ENCODE measurements around the gene TMEM51. TPM values are rescaled to one million over a fixed set of nuclear protein-coding genes. Genes with fewer than 3 reads are reported as not detected.

Gene TMEM51
- total RNA-seq, 1 experiment from 2014 or later, result 19.2 TPM

DNA sequence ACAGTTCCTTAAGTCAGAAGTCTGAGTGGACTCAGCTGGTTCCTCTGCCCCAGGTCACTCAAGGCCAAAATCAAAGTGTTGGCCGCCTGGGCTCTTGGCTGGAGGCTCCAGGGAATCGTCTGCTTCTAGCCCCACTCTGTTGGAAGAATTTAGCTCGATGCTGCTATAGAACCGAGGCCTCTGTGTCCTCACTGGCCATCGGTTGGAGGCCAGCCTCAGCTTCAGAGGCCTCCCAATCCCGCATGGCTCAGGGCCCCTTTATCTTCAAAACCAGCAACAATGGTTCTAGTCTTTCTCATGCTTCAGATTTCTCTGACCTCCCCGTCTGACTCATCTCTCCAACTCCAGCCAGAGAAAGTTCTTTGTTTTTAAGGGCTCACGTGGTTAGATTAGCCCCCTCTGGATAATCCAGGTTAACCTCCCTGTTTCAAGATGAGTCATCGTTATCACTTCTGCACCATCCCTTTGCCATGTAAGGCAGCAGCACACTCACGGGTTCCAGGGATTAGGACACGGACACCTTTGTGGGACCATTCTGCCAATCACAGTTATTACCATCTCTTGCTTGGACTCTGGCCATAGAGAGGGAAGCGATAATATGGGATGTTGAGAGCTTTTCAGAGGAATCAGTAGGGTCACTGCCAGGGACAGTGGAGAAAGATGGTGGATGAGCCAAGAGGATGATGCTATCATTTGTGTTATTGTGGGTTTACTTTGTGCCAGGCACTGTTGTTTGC lies 107.0 kb downstream of the TMEM51 start:
- no peak overlapping the region for H3K27ac ChIP-seq
- DNase-seq (ENCODE audit: low read depth in 1 of 2, low spot score in 2 of 2), result peak in 1 of 2 experiments; percentile 43
- H3K27me3 ChIP-seq (replicated peaks), result no peaks in the 10 kb centered on the region
- no peaks in the 10 kb centered on the region for H3K36me3 ChIP-seq
- H3K4me3 ChIP-seq, result no peak overlapping the region
- peaks cover 20% of the 10 kb centered on the region for H3K4me1 ChIP-seq (replicated peaks)
- H3K9me3 ChIP-seq (replicated peaks), result no peaks in the 10 kb centered on the region; the same call in none of the 2 replicates

DNA sequence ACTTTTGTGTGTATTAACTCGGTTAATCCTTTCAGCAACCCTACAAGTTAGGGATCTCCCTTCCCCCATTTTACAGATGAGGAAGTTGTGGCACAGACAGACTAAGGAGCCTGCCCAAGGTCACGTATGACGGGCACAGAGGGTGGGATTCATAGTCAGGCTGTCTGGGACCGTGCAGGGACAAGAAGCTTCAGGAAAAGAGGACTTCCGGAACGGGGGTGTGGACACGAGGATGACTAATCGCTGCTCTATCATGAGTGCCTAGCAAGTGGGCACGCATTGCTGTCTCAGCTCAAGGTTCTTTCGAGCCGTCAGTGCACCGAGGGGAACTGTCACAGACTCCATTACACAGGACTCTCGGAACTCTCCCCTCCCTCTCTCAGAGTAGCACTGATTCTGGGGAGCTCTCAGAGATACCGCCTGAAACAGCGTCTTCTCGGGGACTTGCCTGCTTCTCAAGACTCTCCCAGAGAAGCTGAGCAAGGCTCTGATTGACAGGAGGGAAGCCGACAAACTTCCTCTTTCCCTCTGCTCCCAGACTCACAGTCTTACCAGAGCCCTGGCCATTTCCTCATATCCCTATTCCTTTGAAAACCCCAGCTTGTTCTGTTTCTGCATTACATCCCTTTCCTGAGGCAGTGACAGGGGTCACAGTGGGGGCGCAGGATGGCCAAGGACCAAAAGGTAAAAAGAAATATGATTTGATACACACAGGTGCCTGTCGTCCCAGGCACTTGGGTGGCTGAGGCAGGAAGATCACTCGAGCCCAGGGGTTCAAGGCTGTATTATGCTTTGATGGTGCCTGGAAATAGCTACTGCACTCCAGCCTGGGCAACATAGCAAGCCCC lies 107.8 kb downstream of the TMEM51 start:
- no peak for DNase-seq (ENCODE audit: low read depth in 1 of 2, low spot score in 2 of 2)
- Histone ChIP-seq H3K4me1 (replicated peaks) (peaks cover 20% of the 10 kb centered on the region), H3K27ac (no peak overlapping the region), H3K9me3 (replicated peaks) (no peaks in the 10 kb centered on the region; the same call in none of the 2 replicates), H3K36me3 (no peaks in the 10 kb centered on the region), H3K4me3 (no peak overlapping the region), H3K27me3 (replicated peaks) (no peaks in the 10 kb centered on the region)

DNA sequence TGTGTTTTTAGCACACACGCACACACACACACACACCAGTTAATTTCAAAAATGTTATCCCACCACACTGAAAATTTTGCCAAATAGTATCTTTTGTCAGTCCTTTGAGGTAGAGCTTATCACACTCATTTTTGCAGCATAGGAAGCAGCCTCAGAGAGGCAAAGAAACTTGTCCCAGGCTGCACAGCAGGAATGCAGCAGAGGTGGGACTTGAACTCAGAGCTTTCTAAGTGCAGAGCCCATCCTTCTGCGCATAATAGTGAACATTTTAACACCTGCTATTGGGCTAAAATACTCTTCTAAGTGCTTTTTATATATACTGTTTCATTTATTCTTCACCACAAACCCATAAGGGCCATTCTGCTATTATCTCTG lies 108.4 kb downstream of the TMEM51 start:
- H3K9me3 ChIP-seq (replicated peaks), result no peaks in the 10 kb centered on the region; the same call in none of the 2 replicates
- no peak overlapping the region for H3K27ac ChIP-seq
- H3K4me1 ChIP-seq (replicated peaks), result peaks cover 20% of the 10 kb centered on the region
- H3K36me3 ChIP-seq, result no peaks in the 10 kb centered on the region
- H3K4me3 ChIP-seq, result no peak overlapping the region
- no peak for DNase-seq (ENCODE audit: low read depth in 1 of 2, low spot score in 2 of 2)
- H3K27me3 ChIP-seq (replicated peaks), result no peaks in the 10 kb centered on the region

DNA sequence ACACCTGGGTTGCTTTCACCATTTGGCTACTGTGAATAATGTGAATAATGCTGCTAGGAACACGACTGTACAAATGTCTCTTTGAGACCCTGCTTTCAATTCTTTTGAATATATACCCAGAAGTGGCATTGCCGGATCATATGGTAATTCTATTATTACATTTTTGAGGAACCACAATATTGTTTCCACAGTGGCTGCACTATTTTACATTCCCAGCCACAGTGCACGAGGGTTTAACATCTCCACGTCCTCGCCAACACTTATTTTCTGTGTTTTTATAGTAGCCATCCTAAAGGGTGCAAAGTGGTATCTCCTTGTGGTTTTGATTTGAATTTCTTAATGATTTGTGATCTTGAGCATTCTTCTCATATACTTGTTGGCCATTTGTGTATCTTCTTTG lies 109.2 kb downstream of the TMEM51 start:
- Histone ChIP-seq H3K27me3 (replicated peaks) (no peaks in the 10 kb centered on the region), H3K9me3 (replicated peaks) (no peaks in the 10 kb centered on the region; the same call in none of the 2 replicates), H3K36me3 (no peaks in the 10 kb centered on the region), H3K4me3 (no peak overlapping the region), H3K27ac (no peak overlapping the region), H3K4me1 (replicated peaks) (peaks cover 20% of the 10 kb centered on the region)
- DNase-seq (ENCODE audit: low read depth in 1 of 2, low spot score in 2 of 2), result no peak

DNA sequence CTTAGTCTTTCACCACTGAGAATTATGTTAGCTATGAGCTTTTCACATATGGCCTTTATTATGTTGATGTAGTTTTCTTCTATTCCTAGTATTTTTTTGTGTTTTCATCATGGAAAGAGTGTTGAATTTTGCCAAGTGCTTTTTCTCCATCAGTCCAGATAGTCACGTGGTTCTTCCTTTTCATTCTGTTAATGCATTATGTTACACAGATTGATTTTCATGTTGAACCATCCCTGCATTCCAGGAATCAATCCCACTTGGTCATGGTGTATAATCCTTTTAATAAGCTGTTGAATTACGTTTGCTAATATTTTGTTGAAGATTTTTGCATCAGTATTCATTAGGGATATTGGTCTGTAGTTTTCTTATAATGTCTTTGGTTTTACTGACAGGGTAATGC lies 111.2 kb downstream of the TMEM51 start:
- no peak for DNase-seq (ENCODE audit: low read depth in 1 of 2, low spot score in 2 of 2)
- no peak overlapping the region for H3K4me3 ChIP-seq
- no peak overlapping the region for H3K27ac ChIP-seq
- no peaks in the 10 kb centered on the region for H3K36me3 ChIP-seq
- no peaks in the 10 kb centered on the region for H3K27me3 ChIP-seq (replicated peaks)
- no peaks in the 10 kb centered on the region; the same call in none of the 2 replicates for H3K9me3 ChIP-seq (replicated peaks)
- H3K4me1 ChIP-seq (replicated peaks), result peaks cover 13% of the 10 kb centered on the region

Other genes with a start within 250 kb of the TMEM51 start
- gene FHAD1, start 93.5 kb downstream of the TMEM51 start, total RNA-seq (2014; rRNA removed; shearing (Covaris generic)), result 0.19 and 0.47 TPM in 2 replicates